H1 (cell line): ENCODE results near the gene WBP4. TPM values are rescaled to one million over a fixed set of nuclear protein-coding genes. Genes with fewer than 3 reads are reported as not detected.

Experiments
- CTCF ChIA-PET: fragments of 300-600 bp; sonication (Branson Sonifier 250); formaldehyde crosslinking; loops from one replicate; lab custom pipeline; 2021; ENCODE audit not compliant: partially characterized antibody; lab: Charles Lee
- POLR2A ChIA-PET: fragments of 300-600 bp; sonication (Branson Sonifier 250); formaldehyde crosslinking; loops from one replicate; lab custom pipeline; 2021; ENCODE audit warnings: inconsistent platforms; ENCODE audit not compliant: partially characterized antibody; lab: Charles Lee
- DNase-seq, 2 experiments: peaks; one replicate each; pipeline versions ENCODE4 v3.0.0 to v3.0.0-alpha.2; 2010 to 2022; ENCODE audit warnings: low spot score in 2 of 2, low read depth in 1 of 2, mixed read lengths in 1 of 2
- FAIRE-seq: peaks from 2 replicates; lab custom pipeline; 2011; peaks lifted over from hg19 to GRCh38; lab: Jason Lieb, UNC
- H2AFZ ChIP-seq: 2 replicates; pipeline ENCODE4 v1.8.1; 2012; ENCODE audit warnings: low read length, inconsistent platforms
- H2AK5ac ChIP-seq: 2 replicates; pipeline ENCODE4 v1.6.1; 2013; ENCODE audit warnings: low read depth, low read length
- H2BK120ac ChIP-seq: replicated peaks from 2 replicates; pipeline ENCODE3; 2013; ENCODE audit warnings: low read depth, low read length, inconsistent platforms
- H2BK12ac ChIP-seq: 2 replicates; pipeline ENCODE4 v1.6.1; 2013; ENCODE audit warnings: low read depth, low read length
- H2BK15ac ChIP-seq: 2 replicates; pipeline ENCODE4 v1.6.1; 2013; ENCODE audit warnings: low read length
- H2BK20ac ChIP-seq: 2 replicates; pipeline ENCODE4 v1.6.1; 2013; ENCODE audit warnings: low read length
- H2BK5ac ChIP-seq: 2 replicates; pipeline ENCODE4 v1.6.1; 2013; ENCODE audit warnings: low read depth, low read length
- H3K14ac ChIP-seq: 2 replicates; pipeline ENCODE4 v1.6.1; 2013; ENCODE audit warnings: inconsistent platforms; ENCODE audit not compliant: insufficient read length
- H3K18ac ChIP-seq: 2 replicates; pipeline ENCODE4 v1.6.1; 2013; ENCODE audit warnings: low read length; ENCODE audit errors: extremely low read depth
- H3K23ac ChIP-seq: 2 replicates; pipeline ENCODE4 v1.6.1; 2013; ENCODE audit warnings: inconsistent platforms; ENCODE audit not compliant: insufficient read length
- H3K23me2 ChIP-seq: 2 replicates; pipeline ENCODE4 v1.6.1; 2013; ENCODE audit warnings: low read depth, low read length
- H3K27ac ChIP-seq: 2 replicates; pipeline ENCODE4 v1.6.1; 2011; ENCODE audit warnings: low read depth, low read length, inconsistent platforms
- H3K27me3 ChIP-seq, 4 experiments: replicated peaks in 1 of 4; 1 replicate in 1 of 4; 2 replicates in 3 of 4; pipeline versions ENCODE4 v1.6.1 to v1.8.1; 2011 to 2013; ENCODE audit warnings: low read length in 3 of 4, mild to moderate bottlenecking in 3 of 4, inconsistent platforms in 2 of 4, mixed read lengths in 2 of 4, moderate library complexity in 1 of 4; ENCODE audit not compliant: control insufficient read depth in 3 of 4, insufficient read depth in 3 of 4; ENCODE audit errors: extremely low read depth in 1 of 4
- H3K36me3 ChIP-seq, 4 experiments: 2 replicates each; pipeline versions ENCODE4 v1.6.1 to v1.8.1; 2011 to 2013; ENCODE audit warnings: mild to moderate bottlenecking in 4 of 4, low read length in 3 of 4, moderate library complexity in 2 of 4, control low read depth in 1 of 4, inconsistent platforms in 1 of 4; ENCODE audit not compliant: insufficient read depth in 4 of 4, control insufficient read depth in 2 of 4
- H3K4ac ChIP-seq: replicated peaks from 2 replicates; pipeline ENCODE3; 2013; ENCODE audit warnings: low read length, low read depth, mixed read lengths, inconsistent platforms; ENCODE audit not compliant: insufficient read length
- H3K4me1 ChIP-seq, 4 experiments: replicated peaks in 1 of 4; 1 replicate in 1 of 4; 2 replicates in 3 of 4; pipeline versions ENCODE4 v1.6.1 to v1.8.1; 2011 to 2013; ENCODE audit warnings: low read length in 3 of 4, inconsistent platforms in 2 of 4, mixed read lengths in 1 of 4; ENCODE audit not compliant: insufficient read depth in 4 of 4, control insufficient read depth in 3 of 4
- H3K4me2 ChIP-seq, 2 experiments: 2 replicates each; pipeline versions ENCODE4 v1.6.1 to v1.8.1; 2011 to 2013; ENCODE audit warnings: low read depth in 2 of 2, low read length in 2 of 2, control low read depth in 1 of 2, inconsistent platforms in 1 of 2, mild to moderate bottlenecking in 1 of 2; ENCODE audit not compliant: insufficient read depth in 1 of 2
- H3K4me3 ChIP-seq, 4 experiments: fragments of 200-600, 300-600 bp in 1 of 4; sonication (generic), shearing (Covaris generic), sonication (Bioruptor Twin) in 1 of 4; 2 replicates each; pipeline versions ENCODE4 v1.5.1 to v1.8.1; 2011 to 2016; ENCODE audit warnings: low read length in 4 of 4, low read depth in 3 of 4, control low read depth in 2 of 4, inconsistent platforms in 2 of 4, mild to moderate bottlenecking in 2 of 4, mixed read lengths in 1 of 4, moderate library complexity in 1 of 4; ENCODE audit not compliant: insufficient read depth in 2 of 4; ENCODE audit errors: extremely low read depth in 1 of 4
- H3K56ac ChIP-seq: replicated peaks from 2 replicates; pipeline ENCODE3; 2013; ENCODE audit warnings: low read depth, mild to moderate bottlenecking, mixed read lengths, low read length, inconsistent platforms; ENCODE audit not compliant: insufficient read length
- H3K79me1 ChIP-seq: 2 replicates; pipeline ENCODE4 v1.6.1; 2013; ENCODE audit warnings: low read depth, low read length, control low read depth
- H3K79me2 ChIP-seq, 2 experiments: 2 replicates each; pipeline versions ENCODE4 v1.6.1 to v1.8.1; 2012 to 2013; ENCODE audit warnings: low read length in 2 of 2, mild to moderate bottlenecking in 2 of 2, inconsistent platforms in 1 of 2; ENCODE audit not compliant: insufficient read depth in 2 of 2, control insufficient read depth in 1 of 2
- H3K9ac ChIP-seq, 4 experiments: replicated peaks in 1 of 4; 1 replicate in 1 of 4; 2 replicates in 3 of 4; pipeline versions ENCODE4 v1.6.1 to v1.8.1; 2011 to 2013; ENCODE audit warnings: low read depth in 3 of 4, low read length in 3 of 4, control low read depth in 2 of 4, mild to moderate bottlenecking in 2 of 4, moderate library complexity in 2 of 4, inconsistent platforms in 1 of 4; ENCODE audit errors: extremely low read depth in 1 of 4
- H3K9me3 ChIP-seq, 2 experiments: 2 replicates each; pipeline versions ENCODE4 v1.6.1 to v1.8.1; 2012 to 2013; ENCODE audit warnings: mild to moderate bottlenecking in 2 of 2, moderate library complexity in 2 of 2, control low read depth in 1 of 2, inconsistent platforms in 1 of 2, low read depth in 1 of 2, low read length in 1 of 2, mixed read lengths in 1 of 2; ENCODE audit not compliant: insufficient read depth in 2 of 2
- H4K20me1 ChIP-seq, 2 experiments: replicated peaks in 1 of 2; 2 replicates each; pipeline versions ENCODE3 to v1.8.1; 2011 to 2013; ENCODE audit warnings: inconsistent platforms in 2 of 2, low read length in 2 of 2, mild to moderate bottlenecking in 1 of 2; ENCODE audit not compliant: insufficient read depth in 2 of 2, control insufficient read depth in 1 of 2
- H4K5ac ChIP-seq: 2 replicates; pipeline ENCODE4 v1.6.1; 2013; ENCODE audit warnings: low read length, low read depth, mixed read lengths, inconsistent platforms; ENCODE audit not compliant: insufficient read length
- H4K8ac ChIP-seq: 2 replicates; pipeline ENCODE4 v1.8.0; 2013; ENCODE audit warnings: mild to moderate bottlenecking, moderate library complexity, low read length, inconsistent platforms; ENCODE audit not compliant: insufficient read depth; ENCODE audit errors: extremely low read depth
- H4K91ac ChIP-seq: replicated peaks from 2 replicates; pipeline ENCODE3; 2013; ENCODE audit warnings: low read length, mixed read lengths, inconsistent platforms; ENCODE audit not compliant: insufficient read length
- ATF2 ChIP-seq: IDR thresholded peaks from 2 replicates; pipeline ENCODE4 v1.6.1; 2012; ENCODE audit warnings: low read length, inconsistent platforms
- CHD1 ChIP-seq: IDR thresholded peaks from 2 replicates; pipeline ENCODE4 v1.6.1; 2012; ENCODE audit warnings: low read depth, low read length, improper control_type of control experiment
- CREB1 ChIP-seq: IDR thresholded peaks from 2 replicates; pipeline ENCODE4 v1.6.1; 2012; ENCODE audit warnings: inconsistent platforms
- JUN ChIP-seq: IDR thresholded peaks from 2 replicates; pipeline ENCODE4 v1.6.1; 2011; ENCODE audit warnings: low read depth, mild to moderate bottlenecking, improper control_type of control experiment, low read length
- KDM1A ChIP-seq: fragments of 200-600, 300-600 bp; sonication (generic); IDR thresholded peaks from 2 replicates; pipeline ENCODE4 v1.7.1; 2016; ENCODE audit warnings: mild to moderate bottlenecking, low read length, borderline replicate concordance
- KDM5A ChIP-seq: fragments of 200-600 bp; IDR thresholded peaks from 2 replicates; pipeline ENCODE4 v1.7.1; 2012; ENCODE audit warnings: mild to moderate bottlenecking, low read length, inconsistent platforms, mixed read lengths
- MAFK ChIP-seq: IDR thresholded peaks from 2 replicates; pipeline ENCODE4 v1.6.1; 2012; ENCODE audit warnings: low read depth, mild to moderate bottlenecking, improper control_type of control experiment, low read length
- NRF1 ChIP-seq: IDR thresholded peaks from 2 replicates; pipeline ENCODE4 v1.6.1; 2011; ENCODE audit warnings: mild to moderate bottlenecking, low read depth, low read length, improper control_type of control experiment
- RBBP5 ChIP-seq: IDR thresholded peaks from 2 replicates; pipeline ENCODE4 v1.7.1; 2012; ENCODE audit warnings: low read depth, mild to moderate bottlenecking, inconsistent platforms, low read length, moderate library complexity, borderline replicate concordance
- RXRA ChIP-seq: IDR thresholded peaks from 2 replicates; pipeline ENCODE4 v1.6.1; 2011; ENCODE audit warnings: low read depth, mild to moderate bottlenecking, low read length, moderate library complexity; ENCODE audit not compliant: insufficient read depth
- TAF7 ChIP-seq: optimal IDR thresholded peaks from 2 replicates; pipeline ENCODE3; 2011; ENCODE audit warnings: low read depth, mild to moderate bottlenecking, inconsistent platforms, low read length, moderate library complexity, borderline replicate concordance
- TEAD4 ChIP-seq: IDR thresholded peaks from 2 replicates; pipeline ENCODE4 v1.6.1; 2012; ENCODE audit warnings: low read depth, low read length, inconsistent platforms, mixed read lengths
- WGBS, 2 experiments: shearing (Covaris generic) in 1 of 2; methylation state at CpG; one replicate each; pipeline versions ENCODE4 v1.1.6 to v1.1.7; 2013 to 2015; ENCODE audit warnings: low lambda C conversion rate in 2 of 2, mixed read lengths in 2 of 2, inconsistent platforms in 1 of 2, low coverage in 1 of 2, missing lambda C conversion rate in 1 of 2; ENCODE audit not compliant: insufficient replicate concordance in 2 of 2, insufficient coverage in 1 of 2, insufficient read length in 1 of 2; ENCODE audit errors: extremely low coverage in 1 of 2, missing lambda C conversion rate in 1 of 2; 5-methylcytosine and 5-hydroxymethylcytosine counted together
- polyA plus RNA-seq, 7 experiments: library from polyadenylated mRNA; depleted of rRNA in 3 of 7; stranded (reverse) in 5 of 7; unstranded in 2 of 7; fragments of >200 nt in 5 of 7; fragments of 200-250 nt in 2 of 7; gene quantifications; 1 replicate in 5 of 7; 2 replicates in 1 of 7; 4 replicates in 1 of 7; pipeline versions ENCODE4 v1.2.1 to v1.2.3, GENCODE V29; 2011 to 2013; ENCODE audit warnings: missing spikeins in 2 of 7, mixed read lengths in 2 of 7
- total RNA-seq: library from RNA; stranded (reverse); fragmentation: NEBNext Ultra II Directional; extraction: Animal tissue kit (Norgen Biotek cat#: 25700); gene quantifications from 2 replicates; pipeline ENCODE4 v1.2.1, GENCODE V29; 2021

Gene WBP4
- total and polyA plus RNA-seq, 2 of the 8 experiments (the other 6 are each of a cell fraction or from before 2014, with no cell fraction given), result 3.0 to 10.0 TPM

GRCh38 chr13:41060724-41061074, 610 bp upstream of the WBP4 start:
- peak overlapping the region; percentile 93 for H3K27ac ChIP-seq
- peak overlapping the region; percentile 89 for H4K5ac ChIP-seq
- H2BK15ac ChIP-seq, result no peak overlapping the region
- 1% methylated on average over 20 of the region's 35 CpGs; no CpG with 5 or more reads in 1 of the 2 experiments for WGBS, 2 experiments
- peak overlapping the region; percentile 88; the same call in 1 of the 2 replicates for H4K8ac ChIP-seq
- no peaks in the 10 kb centered on the region for H3K27me3 ChIP-seq
- H2AK5ac ChIP-seq, result no peak overlapping the region
- H4K20me1 ChIP-seq, result no peaks in the 10 kb centered on the region
- H2AFZ ChIP-seq, result peak overlapping the region; percentile 95; the same call in 1 of the 2 replicates
- H3K79me2 ChIP-seq, result peaks cover 0 to 55% of the 10 kb centered on the region in 2 experiments; a peak in 2 of 4 replicates
- H3K9ac ChIP-seq, result peak overlapping the region; percentile 59 to 95 (median 94)
- no peak overlapping the region for H2BK120ac ChIP-seq
- H3K36me3 ChIP-seq, result peaks cover 0 to 21% (median 2%) of the 10 kb centered on the region in 4 experiments; a peak in 3 of 8 replicates
- no peak overlapping the region for H2BK20ac ChIP-seq
- peak overlapping the region; percentile 89 to 96 (median 95) for H3K4me3 ChIP-seq
- POLR2A ChIA-PET, result interaction anchor here (0.6 to 2.8 kb wide), 28 partner anchors 8 to 1702 kb away, joined by 3 to 12 read pairs (median 4); partner anchors contain the start of genes ELF1, MTRF1 and SLC25A15
- H3K79me1 ChIP-seq, result no peaks in the 10 kb centered on the region; the same call in 1 of the 2 replicates
- peak overlapping the region; percentile 79; the same call in 1 of the 2 replicates for H2BK12ac ChIP-seq
- H3K23me2 ChIP-seq, result peaks cover 7% of the 10 kb centered on the region; the same call in 1 of the 2 replicates
- peaks cover 0 to 3% (median 2%) of the 10 kb centered on the region in 4 experiments; a peak in 2 of 7 replicates for H3K4me1 ChIP-seq
- H4K91ac ChIP-seq, result no peak overlapping the region
- no peak overlapping the region for H3K4ac ChIP-seq
- peak overlapping the region; percentile 98 for H2BK5ac ChIP-seq
- H3K23ac ChIP-seq, result no peak overlapping the region
- peak overlapping the region; percentile 19; the same call in 1 of the 2 replicates for H3K18ac ChIP-seq
- peak overlapping the region; percentile 70 for H3K14ac ChIP-seq
- no peaks in the 10 kb centered on the region for H3K9me3 ChIP-seq
- no peak for FAIRE-seq
- CTCF ChIA-PET, result interaction anchor here (0.7 to 0.9 kb wide), 2 partner anchors 169 to 595 kb away, joined by 3 read pairs; no protein-coding TSS in a partner anchor
- H3K56ac ChIP-seq, result peak overlapping the region; percentile 94
- H3K4me2 ChIP-seq, result peak overlapping the region; percentile 81 to 84
- DNase-seq, result peak; percentile 27 to 90
- peak; percentile 62 for TF ChIP-seq TAF7
- no peak for TF ChIP-seq KDM5A
- no peak for TF ChIP-seq ATF2
- TF ChIP-seq CHD1, result no peak
- TF ChIP-seq MAFK, result peak; percentile 58; the same call in 1 of the 2 replicates
- TF ChIP-seq CREB1, result no peak
- no peak for TF ChIP-seq RXRA
- TF ChIP-seq JUN, result no peak
- peak; percentile 95; the same call in 1 of the 2 replicates for TF ChIP-seq RBBP5
- peak; percentile 11; the same call in 1 of the 2 replicates for TF ChIP-seq NRF1
- peak; percentile 86 for TF ChIP-seq TEAD4
- TF ChIP-seq KDM1A, result no peak
